ENCODE results near the gene SLC26A11. TPM values are rescaled to one million over a fixed set of nuclear protein-coding genes. Genes with fewer than 3 reads are reported as not detected.

The SLC26A11 gene
- total RNA-seq, 1 experiment from 2014 or later = 37.1 TPM

DNA sequence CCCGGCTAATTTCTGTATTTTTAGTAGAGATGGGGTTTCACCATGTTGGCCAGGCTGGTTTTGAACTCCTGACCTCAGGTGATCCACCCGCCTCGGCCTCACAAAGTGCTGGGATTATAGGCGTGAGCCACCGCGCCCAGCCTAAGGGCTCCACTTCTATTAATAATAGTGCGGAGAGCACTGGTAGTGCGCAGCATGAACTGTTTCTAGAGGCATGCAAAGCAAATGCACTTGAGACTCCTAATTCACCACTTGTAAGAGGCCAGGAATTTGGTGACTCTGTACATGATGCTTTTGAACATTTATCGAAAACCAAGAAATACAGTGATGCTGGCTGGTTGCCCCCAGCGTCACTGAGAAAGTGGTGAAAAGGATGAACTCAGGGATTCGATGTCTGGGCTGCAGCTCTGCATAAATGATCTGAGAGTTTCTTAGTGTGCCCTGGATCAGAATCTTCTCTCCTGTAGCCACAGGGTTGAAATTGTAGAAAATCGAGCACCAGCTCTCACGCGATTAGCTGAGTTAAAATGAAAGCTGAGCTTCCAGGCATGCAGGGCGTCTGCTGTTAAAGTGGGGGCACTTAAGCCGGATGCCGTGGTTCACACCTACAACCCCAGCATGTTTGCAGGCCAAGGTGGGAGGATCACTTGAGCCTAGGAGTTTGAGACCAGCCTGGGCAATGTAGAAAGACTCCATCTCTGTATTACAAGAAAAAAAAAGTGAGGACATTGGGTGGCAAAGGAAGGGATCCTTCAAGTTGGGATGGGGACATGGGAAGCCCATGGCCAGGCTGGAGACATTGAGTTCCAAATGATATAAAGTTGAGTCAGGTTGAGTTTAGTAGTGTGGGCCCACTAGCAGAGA lies 45.2 kb downstream of the SLC26A11 start:
- no peak for DNase-seq
- Histone ChIP-seq H3K36me3 (ENCODE audit: control insufficient read depth, insufficient read depth, low read length) (0 out of 2 replicates have a peak, but pooled peaks cover 1% of the 10 kb centered on the region), H3K27me3 (replicated peaks; ENCODE audit: control insufficient read depth, insufficient read depth, low read length) (no peaks in the 10 kb centered on the region), H3K4me1 (peaks cover 20% of the 10 kb centered on the region), H3K4me3 (ENCODE audit: low read depth, low read length) (no peak overlapping the region), H3K9me3 (no peaks in the 10 kb centered on the region)
- intact Hi-C loops (cut with micrococcal nuclease; ENCODE audit: unreplicated experiment) = no loop called here
- Mint-ChIP-seq H3K27ac (ENCODE audit: unreplicated experiment) (no peak overlapping the region), H3K4me1 (ENCODE audit: low read depth, unreplicated experiment) (peaks cover 10% of the 10 kb centered on the region), H3K9me3 (ENCODE audit: unreplicated experiment) (no peaks in the 10 kb centered on the region), H3K4me3 (ENCODE audit: unreplicated experiment) (no peak overlapping the region), H3K36me3 (ENCODE audit: insufficient read depth, unreplicated experiment) (peaks cover 8% of the 10 kb centered on the region), H3K27me3 (ENCODE audit: insufficient read depth, unreplicated experiment) (no peaks in the 10 kb centered on the region)
- BruUV-seq (replicated peaks) = no TSS peak
- CTCF ChIA-PET = interaction anchor here (1.1 kb wide), 1 partner anchor 178 kb away, joined by 3 read pairs; no protein-coding TSS in a partner anchor
- no peak for TF ChIP-seq CTCF (IDR thresholded peaks at IDR 0.05; ENCODE audit: insufficient read depth in 1 of 2, low read depth in 1 of 2, low read length in 1 of 2, severe bottlenecking in 1 of 2, unreplicated experiment in 1 of 2)
- POLR2A ChIA-PET = no interaction called here

DNA sequence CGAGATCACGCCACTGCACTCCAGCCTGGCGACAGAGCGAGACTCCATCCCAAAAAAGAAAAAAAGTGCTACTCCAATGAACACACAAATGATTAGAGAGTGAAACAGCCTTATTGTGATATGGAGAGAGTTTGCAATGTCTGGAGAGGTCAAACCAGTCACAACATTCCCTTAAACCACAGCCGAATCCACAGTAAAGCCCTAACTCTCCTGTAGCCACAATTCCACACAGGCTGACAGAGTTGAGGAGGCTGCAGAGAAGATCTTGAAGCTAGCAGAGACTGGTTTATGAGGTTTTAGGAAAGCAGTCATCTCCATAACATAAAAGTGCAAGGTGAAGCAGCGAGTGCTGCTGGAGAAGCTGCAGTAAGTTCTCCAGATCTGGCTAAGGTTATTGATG lies 47.2 kb downstream of the SLC26A11 start:
- H3K27ac Mint-ChIP-seq (ENCODE audit: unreplicated experiment) = no peak overlapping the region
- Histone ChIP-seq H3K4me3 (ENCODE audit: low read depth, low read length) (no peak overlapping the region), H3K36me3 (ENCODE audit: control insufficient read depth, insufficient read depth, low read length) (0 out of 2 replicates have a peak, but pooled peaks cover 1% of the 10 kb centered on the region), H3K4me1 (peaks cover 10% of the 10 kb centered on the region), H3K27me3 (replicated peaks; ENCODE audit: control insufficient read depth, insufficient read depth, low read length) (no peaks in the 10 kb centered on the region), H3K9me3 (no peaks in the 10 kb centered on the region)
- BruUV-seq (replicated peaks) = no TSS peak
- peaks cover 15% of the 10 kb centered on the region for H3K36me3 Mint-ChIP-seq (ENCODE audit: insufficient read depth, unreplicated experiment)
- no peak overlapping the region for H3K4me3 Mint-ChIP-seq (ENCODE audit: unreplicated experiment)
- no peak for TF ChIP-seq CTCF (IDR thresholded peaks at IDR 0.05; ENCODE audit: insufficient read depth in 1 of 2, low read depth in 1 of 2, low read length in 1 of 2, severe bottlenecking in 1 of 2, unreplicated experiment in 1 of 2)
- H3K4me1 Mint-ChIP-seq (ENCODE audit: low read depth, unreplicated experiment) = no peaks in the 10 kb centered on the region
- ChIA-PET CTCF (no interaction called here), POLR2A (no interaction called here)
- no peaks in the 10 kb centered on the region for H3K27me3 Mint-ChIP-seq (ENCODE audit: insufficient read depth, unreplicated experiment)
- intact Hi-C loops (cut with micrococcal nuclease; ENCODE audit: unreplicated experiment) = no loop called here
- H3K9me3 Mint-ChIP-seq (ENCODE audit: unreplicated experiment) = no peaks in the 10 kb centered on the region
- no peak for DNase-seq

GRCh38 chr17:80268427-80268826 lies 48.2 kb downstream of the SLC26A11 start:
- H3K4me1 Mint-ChIP-seq (ENCODE audit: low read depth, unreplicated experiment) = no peaks in the 10 kb centered on the region
- Histone ChIP-seq H3K36me3 (ENCODE audit: control insufficient read depth, insufficient read depth, low read length) (0 out of 2 replicates have a peak, but pooled peaks cover 1% of the 10 kb centered on the region), H3K4me3 (ENCODE audit: low read depth, low read length) (no peak overlapping the region), H3K27me3 (replicated peaks; ENCODE audit: control insufficient read depth, insufficient read depth, low read length) (no peaks in the 10 kb centered on the region), H3K9me3 (no peaks in the 10 kb centered on the region), H3K4me1 (0 out of 2 replicates have a peak, but pooled peaks cover under 1% of the 10 kb centered on the region)
- TF ChIP-seq CTCF (IDR thresholded peaks at IDR 0.05; ENCODE audit: insufficient read depth in 1 of 2, low read depth in 1 of 2, low read length in 1 of 2, severe bottlenecking in 1 of 2, unreplicated experiment in 1 of 2) = no peak
- no peaks in the 10 kb centered on the region for H3K27me3 Mint-ChIP-seq (ENCODE audit: insufficient read depth, unreplicated experiment)
- ChIA-PET POLR2A (no interaction called here), CTCF (no interaction called here)
- no peak overlapping the region for H3K4me3 Mint-ChIP-seq (ENCODE audit: unreplicated experiment)
- H3K9me3 Mint-ChIP-seq (ENCODE audit: unreplicated experiment) = no peaks in the 10 kb centered on the region
- intact Hi-C loops (cut with micrococcal nuclease; ENCODE audit: unreplicated experiment) = no loop called here
- no peak for DNase-seq
- BruUV-seq (replicated peaks) = no TSS peak
- H3K27ac Mint-ChIP-seq (ENCODE audit: unreplicated experiment) = no peak overlapping the region
- peaks cover 20% of the 10 kb centered on the region for H3K36me3 Mint-ChIP-seq (ENCODE audit: insufficient read depth, unreplicated experiment)

All from Caco-2 (cell line).